MM.1S (cell line): ENCODE results near the gene MTFR2.

Experiments
- DNase-seq: peaks from one replicate; pipeline ENCODE4 v3.0.0-alpha.2; 2015
- H2AFZ ChIP-seq: fragments of 300-600 bp; sonication (generic); 2 replicates; pipeline ENCODE4 v1.6.0; 2016; ENCODE audit warnings: antibody characterized with exemption, low read length
- H3F3A ChIP-seq: fragments of 300-600 bp; sonication (generic); 2 replicates; pipeline ENCODE4 v1.6.1; 2016; ENCODE audit warnings: mild to moderate bottlenecking, antibody characterized with exemption, low read length, moderate library complexity, mixed read lengths; ENCODE audit not compliant: insufficient read depth
- H3K27ac ChIP-seq: fragments of 300-600 bp; sonication (generic); 2 replicates; pipeline ENCODE4 v1.5.1; 2016; ENCODE audit warnings: mild to moderate bottlenecking, low read length
- H3K27me3 ChIP-seq: fragments of 300-600 bp; sonication (generic); replicated peaks from 2 replicates; pipeline ENCODE4 v1.6.0; 2016; ENCODE audit warnings: low read length; ENCODE audit not compliant: insufficient read depth
- H3K36me3 ChIP-seq: fragments of 300-600 bp; sonication (generic); replicated peaks from 2 replicates; pipeline ENCODE4 v1.6.1; 2016; ENCODE audit warnings: mild to moderate bottlenecking, low read length, mixed read lengths; ENCODE audit not compliant: insufficient read depth
- H3K4me1 ChIP-seq: fragments of 300-600 bp; sonication (generic); 2 replicates; pipeline ENCODE4 v1.6.1; 2016; ENCODE audit warnings: low read length, mixed read lengths
- H3K4me2 ChIP-seq: fragments of 300-600 bp; sonication (generic); 2 replicates; pipeline ENCODE4 v1.6.0; 2016; ENCODE audit warnings: low read depth, low read length
- H3K4me3 ChIP-seq: fragments of 300-600 bp; sonication (generic); 2 replicates; pipeline ENCODE4 v1.5.1; 2016; ENCODE audit warnings: low read length, mixed read lengths
- H3K79me2 ChIP-seq: fragments of 300-600 bp; sonication (generic); 2 replicates; pipeline ENCODE4 v1.6.1; 2016; ENCODE audit warnings: mixed run types, low read length, mixed read lengths
- H3K9ac ChIP-seq: fragments of 300-600 bp; sonication (generic); 2 replicates; pipeline ENCODE4 v1.6.1; 2016; ENCODE audit warnings: low read length, mixed read lengths
- H3K9me2 ChIP-seq: fragments of 300-600 bp; sonication (generic); replicated peaks from 2 replicates; pipeline ENCODE4 v1.6.1; 2016; ENCODE audit warnings: mild to moderate bottlenecking, low read length, mixed read lengths; ENCODE audit not compliant: insufficient read depth
- H3K9me3 ChIP-seq: fragments of 300-600 bp; sonication (generic); replicated peaks from 2 replicates; pipeline ENCODE4 v1.6.1; 2016; ENCODE audit warnings: mild to moderate bottlenecking, low read length, mixed read lengths; ENCODE audit not compliant: insufficient read depth
- H4K20me1 ChIP-seq: fragments of 300-600 bp; sonication (generic); 2 replicates; pipeline ENCODE4 v1.6.1; 2016; ENCODE audit warnings: mild to moderate bottlenecking, low read length, moderate library complexity, mixed read lengths; ENCODE audit not compliant: insufficient read depth
- CTCF ChIP-seq: fragments of 300-600 bp; sonication (generic); IDR thresholded peaks from 2 replicates; pipeline ENCODE4 v1.5.1; 2016; ENCODE audit warnings: antibody characterized with exemption, low read length, mixed read lengths
- EZH2 ChIP-seq: fragments of 300-600 bp; sonication (generic); optimal IDR thresholded peaks from 2 replicates; pipeline ENCODE3; 2017; ENCODE audit warnings: low read depth, mild to moderate bottlenecking, antibody characterized with exemption, low read length, mixed read lengths
- EZH2phosphoT487 ChIP-seq: fragments of 300-600 bp; sonication (generic); IDR thresholded peaks from 2 replicates; pipeline ENCODE4 v1.6.1; 2018; ENCODE audit warnings: antibody characterized with exemption, low read length

The MTFR2 gene

DNA sequence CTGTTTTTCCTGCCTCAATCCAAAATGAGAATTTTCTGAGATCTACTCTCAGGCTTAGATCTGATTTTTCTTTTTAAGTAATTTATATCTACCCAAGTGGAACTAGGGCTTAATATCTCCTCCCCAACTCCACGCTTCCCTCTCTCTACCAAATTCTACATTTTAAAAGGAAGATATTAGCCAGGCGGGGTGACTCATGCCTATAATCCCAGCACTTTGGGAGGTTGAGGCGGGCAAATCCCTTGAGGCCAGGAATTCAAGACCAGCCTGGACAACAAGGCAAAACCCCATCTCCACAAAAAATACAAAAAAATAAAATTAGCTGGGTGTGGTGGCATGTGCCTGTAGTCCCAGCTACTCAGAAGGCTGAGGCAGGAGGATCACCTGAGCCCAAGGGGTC is 61.0 kb downstream of the MTFR2 start:
- no peak overlapping the region for H3K4me2 ChIP-seq
- no peak overlapping the region for H3K27ac ChIP-seq
- TF ChIP-seq EZH2 (no peak), CTCF (no peak), EZH2phosphoT487 (no peak)
- no peak overlapping the region for H3K4me3 ChIP-seq
- no peak overlapping the region for H3K9ac ChIP-seq
- H2AFZ ChIP-seq = no peak overlapping the region
- no peaks in the 10 kb centered on the region for H3K9me3 ChIP-seq
- no peaks in the 10 kb centered on the region for H4K20me1 ChIP-seq
- no peaks in the 10 kb centered on the region for H3K4me1 ChIP-seq
- no peaks in the 10 kb centered on the region for H3K9me2 ChIP-seq
- DNase-seq = no peak
- H3K27me3 ChIP-seq = no peaks in the 10 kb centered on the region
- H3K79me2 ChIP-seq = no peaks in the 10 kb centered on the region
- no peaks in the 10 kb centered on the region for H3F3A ChIP-seq
- H3K36me3 ChIP-seq = no peaks in the 10 kb centered on the region

- no peaks in the 10 kb centered on the region for H3K4me1 ChIP-seq
- H3F3A ChIP-seq = no peaks in the 10 kb centered on the region
- no peak overlapping the region for H3K4me2 ChIP-seq
- H3K27me3 ChIP-seq = no peaks in the 10 kb centered on the region
- no peak for DNase-seq
- H3K9me2 ChIP-seq = no peaks in the 10 kb centered on the region
- no peaks in the 10 kb centered on the region for H3K79me2 ChIP-seq
- TF ChIP-seq EZH2 (no peak), EZH2phosphoT487 (no peak), CTCF (no peak)
- H3K36me3 ChIP-seq = no peaks in the 10 kb centered on the region
- H3K9me3 ChIP-seq = no peaks in the 10 kb centered on the region
- no peak overlapping the region for H3K4me3 ChIP-seq
- H3K27ac ChIP-seq = no peak overlapping the region
- H3K9ac ChIP-seq = no peak overlapping the region
- H2AFZ ChIP-seq = no peak overlapping the region
- H4K20me1 ChIP-seq = no peaks in the 10 kb centered on the region
Observed at GRCh38 chr6:136188486-136188885, 61.6 kb downstream of the MTFR2 start.

DNA sequence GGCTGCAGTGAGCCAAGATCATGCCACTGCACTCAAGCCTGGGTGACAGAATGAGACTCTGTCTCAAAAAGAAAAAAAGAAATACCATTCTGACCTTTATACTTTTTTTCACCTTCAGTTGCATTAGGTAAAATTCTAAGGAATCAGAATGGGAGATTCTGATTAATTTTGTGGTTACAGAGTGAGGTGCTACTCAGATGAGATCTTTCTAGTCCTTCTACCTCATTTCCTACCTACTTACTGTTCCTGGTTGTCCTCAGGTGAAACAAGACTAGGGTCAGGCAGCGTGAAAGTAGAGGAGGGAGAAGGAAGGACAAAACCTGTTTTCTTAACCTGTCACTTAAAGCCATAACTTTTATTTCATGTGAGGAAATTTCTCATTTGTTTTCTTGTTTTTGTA is 63.7 kb downstream of the MTFR2 start:
- no peaks in the 10 kb centered on the region for H3K27me3 ChIP-seq
- H4K20me1 ChIP-seq = no peaks in the 10 kb centered on the region
- H3K4me3 ChIP-seq = no peak overlapping the region
- no peaks in the 10 kb centered on the region for H3K79me2 ChIP-seq
- no peaks in the 10 kb centered on the region for H3K9me2 ChIP-seq
- H3K27ac ChIP-seq = no peak overlapping the region
- no peaks in the 10 kb centered on the region for H3K36me3 ChIP-seq
- H3K9ac ChIP-seq = no peak overlapping the region
- TF ChIP-seq CTCF = no peak
- TF ChIP-seq EZH2phosphoT487 = no peak
- no peak for TF ChIP-seq EZH2
- H2AFZ ChIP-seq = no peak overlapping the region
- no peaks in the 10 kb centered on the region for H3K4me1 ChIP-seq
- no peak for DNase-seq
- H3K9me3 ChIP-seq = no peaks in the 10 kb centered on the region
- H3F3A ChIP-seq = no peaks in the 10 kb centered on the region
- H3K4me2 ChIP-seq = no peak overlapping the region
